CD4-positive, alpha-beta T cell treated with Interleukin-17A for 1 hour (primary cell): ENCODE measurements around the gene KRT34.
"Not testable (repeated sequence)": the region's sequence is repeated elsewhere in the genome, so short reads cannot be mapped to it uniquely, and the experiment has no call there.

Source experiments
- DNase-seq: peaks from one replicate; pipeline ENCODE4 v3.0.0-alpha.2; 2020

Gene KRT34

GRCh38 chr17:41403404-41404023 lies 21.4 kb upstream of the KRT34 start:
- no peak for DNase-seq

- no peak for DNase-seq
Observed at GRCh38 chr17:41402161-41402560, 20.1 kb upstream of the KRT34 start.

GRCh38 chr17:41396996-41397660 lies 15.0 kb upstream of the KRT34 start, which contains the start of gene KRT31:
Gene KRT31 (minus strand): TSS chr17:41397608. CDS start chr17:41397539, 69 bp downstream.
- DNase-seq: no peak

- no peak for DNase-seq
Observed at GRCh38 chr17:41396340-41396739, 14.2 kb upstream of the KRT34 start.

- DNase-seq: no peak
Observed at GRCh38 chr17:41395611-41396010, 13.5 kb upstream of the KRT34 start.

GRCh38 chr17:41395044-41395443 lies 12.9 kb upstream of the KRT34 start:
- DNase-seq: not testable (repeated sequence)

GRCh38 chr17:41394254-41394996 lies 12.3 kb upstream of the KRT34 start:
- no peak for DNase-seq

- DNase-seq: no peak
Observed at GRCh38 chr17:41393826-41394225, 11.7 kb upstream of the KRT34 start.

GRCh38 chr17:41393294-41393693 lies 11.2 kb upstream of the KRT34 start:
- no peak for DNase-seq

- no peak for DNase-seq
Observed at GRCh38 chr17:41392278-41392677, 10.2 kb upstream of the KRT34 start.

GRCh38 chr17:41391535-41391934 lies 9.4 kb upstream of the KRT34 start:
- DNase-seq: no peak

GRCh38 chr17:41390411-41390938 lies 8.4 kb upstream of the KRT34 start:
- no peak for DNase-seq

- DNase-seq: no peak
Observed at GRCh38 chr17:41387670-41388069, 5.6 kb upstream of the KRT34 start.

GRCh38 chr17:41386227-41386626 lies 4.1 kb upstream of the KRT34 start:
- no peak for DNase-seq

GRCh38 chr17:41383690-41384089 lies 1.6 kb upstream of the KRT34 start:
- DNase-seq: no peak

GRCh38 chr17:41382394-41382793 lies 288 bp upstream of the KRT34 start:
- no peak for DNase-seq

- not testable (repeated sequence) for DNase-seq
Observed at GRCh38 chr17:41380091-41380490, 2.0 kb downstream of the KRT34 start.

GRCh38 chr17:41377546-41377945 lies 4.6 kb downstream of the KRT34 start:
- no peak for DNase-seq

- no peak for DNase-seq
Observed at GRCh38 chr17:41369713-41370112, 12.4 kb downstream of the KRT34 start, which contains the start of gene KRT33B. Gene KRT33B (minus strand): TSS chr17:41369813. CDS start chr17:41369750, 63 bp downstream.

GRCh38 chr17:41369023-41369422 lies 13.1 kb downstream of the KRT34 start:
- no peak for DNase-seq

GRCh38 chr17:41367426-41368075 lies 14.6 kb downstream of the KRT34 start:
- no peak for DNase-seq

- no peak for DNase-seq
Observed at GRCh38 chr17:41366070-41366469, 16.0 kb downstream of the KRT34 start.

GRCh38 chr17:41363881-41364280 lies 18.2 kb downstream of the KRT34 start:
- DNase-seq: no peak
